Nephron (organoid): ENCODE data around the gene TBC1D8.

Experiments used
- H3K27ac Mint-ChIP-seq, 3 experiments: 2 replicates each; pipeline ENCODE4 v1.8.0; 2020; ENCODE audit warnings: mixed read lengths in 3 of 3, mild to moderate bottlenecking in 2 of 3, moderate library complexity in 1 of 3
- H3K27me3 Mint-ChIP-seq: 2 replicates; pipeline ENCODE4 v1.8.0; 2021; ENCODE audit warnings: low read depth, mild to moderate bottlenecking, moderate library complexity, mixed read lengths
- H3K36me3 Mint-ChIP-seq: 2 replicates; pipeline ENCODE4 v1.8.0; 2020; ENCODE audit warnings: low read depth, mixed read lengths
- H3K4me1 Mint-ChIP-seq: 2 replicates; pipeline ENCODE4 v1.8.0; 2020; ENCODE audit warnings: mixed read lengths
- H3K4me3 Mint-ChIP-seq, 3 experiments: 2 replicates each; pipeline ENCODE4 v1.8.0; 2020; ENCODE audit warnings: mild to moderate bottlenecking in 3 of 3, mixed read lengths in 3 of 3, moderate library complexity in 2 of 3
- H3K9me3 Mint-ChIP-seq: 2 replicates; pipeline ENCODE4 v1.8.0; 2020; ENCODE audit warnings: mixed read lengths
- CTCF ChIP-seq, 3 experiments: fragments of 200-600 bp; sonication (generic); IDR thresholded peaks; one replicate each; pipeline ENCODE4 v1.5.0; 2021; ENCODE audit warnings: antibody characterized with exemption in 3 of 3; ENCODE audit not compliant: unreplicated experiment in 3 of 3

TBC1D8 gene

GRCh38 chr2:101115664-101116063, 35.5 kb downstream of the TBC1D8 start:
- Mint-ChIP-seq H3K27me3 (no peaks in the 10 kb centered on the region), H3K9me3 (no peaks in the 10 kb centered on the region), H3K4me3 (no peak overlapping the region), H3K36me3 (no peaks in the 10 kb centered on the region), H3K4me1 (peaks cover 61% of the 10 kb centered on the region), H3K27ac (peak overlapping the region in 1 of 3 experiments; percentile 29)
- no peak for TF ChIP-seq CTCF (IDR thresholded peaks at IDR 0.05; ENCODE audit: unreplicated experiment in 3 of 3)

GRCh38 chr2:101114815-101115214, 36.4 kb downstream of the TBC1D8 start:
- Mint-ChIP-seq H3K27ac (peak overlapping the region; percentile 69 to 74 (median 73)), H3K4me1 (peaks cover 64% of the 10 kb centered on the region), H3K27me3 (no peaks in the 10 kb centered on the region), H3K9me3 (no peaks in the 10 kb centered on the region), H3K4me3 (no peak overlapping the region), H3K36me3 (no peaks in the 10 kb centered on the region)
- TF ChIP-seq CTCF (IDR thresholded peaks at IDR 0.05; ENCODE audit: unreplicated experiment in 3 of 3): no peak

GRCh38 chr2:101114268-101114783, 36.9 kb downstream of the TBC1D8 start:
- H3K27ac Mint-ChIP-seq: peak overlapping the region; percentile 73 to 78 (median 74)

GRCh38 chr2:101113441-101114267, 37.5 kb downstream of the TBC1D8 start:
- no peak for TF ChIP-seq CTCF (IDR thresholded peaks at IDR 0.05; ENCODE audit: unreplicated experiment in 3 of 3)
- Mint-ChIP-seq H3K36me3 (no peaks in the 10 kb centered on the region), H3K27me3 (no peaks in the 10 kb centered on the region), H3K9me3 (no peaks in the 10 kb centered on the region), H3K4me3 (peak overlapping the region; percentile 6 to 31 (median 15)), H3K4me1 (peaks cover 68% of the 10 kb centered on the region), H3K27ac (peak overlapping the region; percentile 74 to 93 (median 78))

More at GRCh38 chr2:101114268-101114783, 36.9 kb downstream of the TBC1D8 start:
- H3K36me3 Mint-ChIP-seq: no peaks in the 10 kb centered on the region
- no peaks in the 10 kb centered on the region for H3K27me3 Mint-ChIP-seq
- H3K9me3 Mint-ChIP-seq: no peaks in the 10 kb centered on the region
- peak overlapping the region in 1 of 3 experiments; percentile 3 for H3K4me3 Mint-ChIP-seq
- H3K4me1 Mint-ChIP-seq: peaks cover 64% of the 10 kb centered on the region
- no peak for TF ChIP-seq CTCF (IDR thresholded peaks at IDR 0.05; ENCODE audit: unreplicated experiment in 3 of 3)

- no peaks in the 10 kb centered on the region for H3K27me3 Mint-ChIP-seq
- H3K27ac Mint-ChIP-seq: peak overlapping the region; percentile 74 to 93 (median 78)
- H3K36me3 Mint-ChIP-seq: no peaks in the 10 kb centered on the region
- peaks cover 73% of the 10 kb centered on the region for H3K4me1 Mint-ChIP-seq
- no peaks in the 10 kb centered on the region for H3K9me3 Mint-ChIP-seq
- TF ChIP-seq CTCF (IDR thresholded peaks at IDR 0.05; ENCODE audit: unreplicated experiment in 3 of 3): no peak
- no peak overlapping the region for H3K4me3 Mint-ChIP-seq
Observed at GRCh38 chr2:101112772-101113157, 38.4 kb downstream of the TBC1D8 start.
